RWPE2 (cell line): ENCODE measurements around the gene HABP4.

Experiments
- ATAC-seq: fragments of 200-7000 bp; cut with Tn5 transposase; 3 replicates; pipeline ENCODE4 v1.9.1; 2021; ENCODE audit warnings: low read depth
- DNase-seq: peaks from one replicate; pipeline ENCODE4 v3.0.0-alpha.2; 2020; ENCODE audit warnings: low spot score
- H3K27ac ChIP-seq: fragments of 450-650 bp; 2 replicates; pipeline ENCODE4 v1.5.1; 2017; ENCODE audit warnings: mild to moderate bottlenecking; ENCODE audit not compliant: poor library complexity, severe bottlenecking
- H3K27me3 ChIP-seq: fragments of 250-450 bp; sonication (Bioruptor Pico); 2 replicates; pipeline ENCODE4 v1.5.1; 2021; ENCODE audit warnings: mild to moderate bottlenecking, moderate library complexity; ENCODE audit not compliant: insufficient read depth, poor library complexity, severe bottlenecking
- H3K36me3 ChIP-seq: fragments of 250-450 bp; sonication (Bioruptor Pico); 2 replicates; pipeline ENCODE4 v1.5.1; 2020; ENCODE audit warnings: low read depth, mild to moderate bottlenecking, moderate library complexity
- H3K4me1 ChIP-seq: fragments of 250-450 bp; sonication (Bioruptor Pico); 2 replicates; pipeline ENCODE4 v1.5.1; 2021; ENCODE audit warnings: mild to moderate bottlenecking, moderate library complexity; ENCODE audit not compliant: insufficient read depth, poor library complexity, severe bottlenecking
- H3K4me3 ChIP-seq: fragments of 250-450 bp; sonication (Bioruptor Pico); 2 replicates; pipeline ENCODE4 v1.5.1; 2021; ENCODE audit warnings: mild to moderate bottlenecking, moderate library complexity; ENCODE audit not compliant: severe bottlenecking
- H3K9me3 ChIP-seq: fragments of 250-450 bp; sonication (Bioruptor Pico); 2 replicates; pipeline ENCODE4 v1.5.1; 2021; ENCODE audit warnings: mild to moderate bottlenecking, moderate library complexity; ENCODE audit not compliant: severe bottlenecking
- TF ChIP-seq, protein P1 (sequence below): fragments of 450-650 bp; IDR thresholded peaks from one replicate; pipeline ENCODE4 v1.5.1; 2017; ENCODE audit warnings: mild to moderate bottlenecking, moderate library complexity; ENCODE audit not compliant: poor library complexity, severe bottlenecking

The HABP4 gene

DNA sequence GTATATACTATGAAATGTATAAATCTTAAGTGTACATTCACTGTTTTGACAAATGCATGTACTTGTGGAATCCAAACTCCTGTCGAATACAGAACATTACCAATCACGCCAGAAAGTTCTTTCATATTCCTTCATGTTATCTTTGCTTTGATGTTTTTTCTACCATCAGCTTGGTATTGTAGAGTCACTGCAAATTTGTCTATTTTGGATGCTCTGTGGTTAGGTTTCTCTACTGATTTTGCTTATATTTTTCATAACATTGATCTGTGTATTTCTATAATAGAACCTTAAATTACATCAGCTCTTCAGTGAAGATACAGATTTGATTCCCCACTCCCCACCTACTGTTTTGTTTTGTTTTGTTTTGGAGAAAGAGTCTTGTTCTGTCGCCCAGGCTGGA is 30.8 kb downstream of the HABP4 start:
- no peak for ATAC-seq

DNA sequence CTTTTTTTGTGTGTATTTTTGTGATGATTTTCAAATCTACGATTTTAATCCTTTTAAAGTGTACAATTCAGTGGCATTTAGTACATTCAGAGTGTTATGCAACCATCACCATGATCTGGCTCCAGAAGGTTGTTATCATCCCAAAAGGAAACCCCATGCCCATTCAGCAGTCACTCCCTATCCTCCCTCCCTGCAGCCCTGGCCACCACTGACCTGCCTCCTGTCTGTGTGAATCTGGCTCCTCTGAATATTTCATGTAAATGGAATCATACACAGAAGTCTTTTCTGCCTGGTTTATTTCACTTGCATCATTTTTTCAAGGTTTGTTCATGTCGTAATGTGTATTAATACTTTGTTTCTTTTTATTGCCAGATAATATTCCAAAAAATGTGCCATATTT is 32.5 kb downstream of the HABP4 start:
- DNase-seq (no peak), ATAC-seq (no peak)
- no peak overlapping the region for H3K27ac ChIP-seq
- H3K36me3 ChIP-seq: peaks cover 26% of the 10 kb centered on the region
- H3K27me3 ChIP-seq: no peaks in the 10 kb centered on the region
- TF ChIP-seq, protein P1, sequence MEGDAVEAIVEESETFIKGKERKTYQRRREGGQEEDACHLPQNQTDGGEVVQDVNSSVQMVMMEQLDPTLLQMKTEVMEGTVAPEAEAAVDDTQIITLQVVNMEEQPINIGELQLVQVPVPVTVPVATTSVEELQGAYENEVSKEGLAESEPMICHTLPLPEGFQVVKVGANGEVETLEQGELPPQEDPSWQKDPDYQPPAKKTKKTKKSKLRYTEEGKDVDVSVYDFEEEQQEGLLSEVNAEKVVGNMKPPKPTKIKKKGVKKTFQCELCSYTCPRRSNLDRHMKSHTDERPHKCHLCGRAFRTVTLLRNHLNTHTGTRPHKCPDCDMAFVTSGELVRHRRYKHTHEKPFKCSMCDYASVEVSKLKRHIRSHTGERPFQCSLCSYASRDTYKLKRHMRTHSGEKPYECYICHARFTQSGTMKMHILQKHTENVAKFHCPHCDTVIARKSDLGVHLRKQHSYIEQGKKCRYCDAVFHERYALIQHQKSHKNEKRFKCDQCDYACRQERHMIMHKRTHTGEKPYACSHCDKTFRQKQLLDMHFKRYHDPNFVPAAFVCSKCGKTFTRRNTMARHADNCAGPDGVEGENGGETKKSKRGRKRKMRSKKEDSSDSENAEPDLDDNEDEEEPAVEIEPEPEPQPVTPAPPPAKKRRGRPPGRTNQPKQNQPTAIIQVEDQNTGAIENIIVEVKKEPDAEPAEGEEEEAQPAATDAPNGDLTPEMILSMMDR: no peak
- peaks cover 2% of the 10 kb centered on the region for H3K4me1 ChIP-seq
- H3K9me3 ChIP-seq: no peaks in the 10 kb centered on the region
- H3K4me3 ChIP-seq: no peak overlapping the region

More for the DNA sequence above, 30.8 kb downstream of the HABP4 start:
- Histone ChIP-seq H3K27ac (no peak overlapping the region), H3K27me3 (no peaks in the 10 kb centered on the region), H3K36me3 (peaks cover 29% of the 10 kb centered on the region), H3K4me3 (no peak overlapping the region), H3K4me1 (peaks cover 6% of the 10 kb centered on the region), H3K9me3 (no peaks in the 10 kb centered on the region)
- TF ChIP-seq, protein P1: no peak
- DNase-seq: no peak

DNA sequence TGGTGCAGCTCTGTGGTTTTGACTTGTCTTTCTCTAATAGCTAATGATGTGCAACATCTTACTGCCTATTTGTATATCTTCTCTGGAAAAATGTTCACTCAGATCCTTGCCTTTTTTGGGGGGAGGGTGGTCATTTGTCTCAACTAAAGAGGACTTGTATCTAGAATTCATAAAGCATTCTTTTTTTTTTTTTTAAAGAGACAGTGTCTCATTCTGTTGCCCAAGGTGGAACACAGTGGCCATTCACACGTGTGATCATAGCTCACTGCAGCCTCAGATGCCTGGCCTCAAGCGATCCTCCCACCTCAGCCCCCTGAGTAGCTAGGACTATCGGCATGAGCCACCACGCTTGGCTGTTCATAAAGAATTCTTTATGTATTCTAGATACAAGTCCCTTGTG is 33.2 kb downstream of the HABP4 start:
- H3K9me3 ChIP-seq: no peaks in the 10 kb centered on the region
- H3K4me1 ChIP-seq: peaks cover 2% of the 10 kb centered on the region
- no peaks in the 10 kb centered on the region for H3K27me3 ChIP-seq
- peaks cover 26% of the 10 kb centered on the region for H3K36me3 ChIP-seq
- DNase-seq (no peak), ATAC-seq (no peak)
- no peak overlapping the region for H3K27ac ChIP-seq
- H3K4me3 ChIP-seq: no peak overlapping the region
- TF ChIP-seq, protein P1: no peak

DNA sequence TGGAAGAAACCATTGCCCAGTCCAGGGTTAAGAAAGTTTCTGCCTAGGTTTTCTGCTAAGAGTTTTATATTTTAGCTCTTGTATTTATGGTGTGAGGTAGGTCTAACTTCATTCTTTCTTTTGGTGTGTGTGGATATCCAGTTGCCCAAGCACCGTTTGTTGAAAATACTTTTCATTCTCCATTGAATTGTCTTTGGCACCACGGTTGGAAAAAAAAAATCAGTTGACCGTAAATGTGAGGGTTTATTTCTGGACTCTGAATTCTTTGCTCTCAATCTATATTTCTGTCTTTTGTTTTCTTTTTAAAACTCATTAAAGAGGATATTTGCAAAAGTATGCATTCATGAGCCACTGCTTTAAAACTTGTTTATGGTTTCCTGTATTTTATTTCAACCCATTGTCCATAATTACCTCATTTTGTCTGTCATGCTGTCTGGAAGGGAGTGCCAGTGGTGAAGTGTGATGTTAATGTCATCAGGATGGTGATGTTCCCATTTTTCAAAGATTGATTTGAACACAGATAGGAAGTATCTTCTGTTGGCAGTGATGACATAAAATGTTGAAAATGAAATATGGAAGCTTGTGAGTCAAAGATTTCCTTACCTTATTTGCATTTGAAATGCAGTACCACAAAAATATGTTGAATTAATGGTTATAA is 33.9 kb downstream of the HABP4 start:
- DNase-seq: no peak

DNA sequence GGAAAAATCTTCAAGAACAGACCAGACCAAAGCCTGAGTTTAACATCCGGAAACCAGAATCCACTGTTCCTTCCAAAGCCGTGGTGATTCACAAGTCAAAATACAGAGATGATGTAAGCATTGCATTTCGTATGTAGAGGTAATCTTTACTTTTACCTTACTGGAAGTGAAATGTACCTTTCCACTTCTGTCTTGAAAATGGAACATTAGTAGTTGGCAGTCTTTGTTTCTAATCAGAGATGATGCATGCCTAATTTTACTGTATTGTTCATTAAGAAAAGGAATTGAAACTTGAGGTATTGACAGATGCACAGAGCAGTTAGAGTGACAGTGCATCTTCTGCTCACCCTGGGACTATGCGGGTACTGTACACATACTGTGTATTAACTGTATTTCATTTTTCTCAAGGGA is 34.6 kb downstream of the HABP4 start:
- H3K4me1 ChIP-seq: no peaks in the 10 kb centered on the region
- no peak for ATAC-seq
- H3K27ac ChIP-seq: no peak overlapping the region
- H3K9me3 ChIP-seq: no peaks in the 10 kb centered on the region
- no peak for DNase-seq
- no peaks in the 10 kb centered on the region for H3K27me3 ChIP-seq
- no peak overlapping the region for H3K4me3 ChIP-seq
- TF ChIP-seq, protein P1: no peak
- peaks cover 29% of the 10 kb centered on the region for H3K36me3 ChIP-seq

More for the DNA sequence above, 33.9 kb downstream of the HABP4 start:
- no peak overlapping the region for H3K4me3 ChIP-seq
- peaks cover 29% of the 10 kb centered on the region for H3K36me3 ChIP-seq
- H3K27me3 ChIP-seq: no peaks in the 10 kb centered on the region
- TF ChIP-seq, protein P1: no peak
- no peak for ATAC-seq
- H3K27ac ChIP-seq: no peak overlapping the region
- H3K9me3 ChIP-seq: no peaks in the 10 kb centered on the region
- peaks cover 2% of the 10 kb centered on the region for H3K4me1 ChIP-seq
